ENCODE data around the gene HAUS3. TPM values are rescaled to one million over a fixed set of nuclear protein-coding genes. Genes with fewer than 3 reads are reported as not detected.

HAUS3 gene
- total RNA-seq, 2 experiments from 2014 or later: 143 to 148 TPM

- no peaks in the 10 kb centered on the region for H3K4me1 Mint-ChIP-seq (ENCODE audit: low read depth)
- H3K4me1 ChIP-seq (ENCODE audit: insufficient read depth, low read length): peaks cover 36% of the 10 kb centered on the region
- no peak for TF ChIP-seq CTCF (IDR thresholded peaks at IDR 0.05)
- no peaks in the 10 kb centered on the region for H3K27me3 Mint-ChIP-seq
- intact Hi-C loops (cut with DNase I, micrococcal nuclease): no loop called here
- ChIA-PET CTCF (no interaction called here), POLR2A (no interaction called here)
- no peak overlapping the region for H3K4me3 Mint-ChIP-seq
- no peak overlapping the region for H3K4me3 ChIP-seq (ENCODE audit: low read length)
- peaks cover 37% of the 10 kb centered on the region for H3K36me3 Mint-ChIP-seq (ENCODE audit: low read depth)
- H3K9me3 Mint-ChIP-seq: no peaks in the 10 kb centered on the region
- no peak for ATAC-seq (ENCODE audit: poor library complexity)
- no peak overlapping the region for H3K27ac ChIP-seq (ENCODE audit: low read depth in 1 of 2, low read length in 2 of 2)
- H3K27me3 ChIP-seq (ENCODE audit: control insufficient read depth in 1 of 2, insufficient read depth in 2 of 2, low read length in 2 of 2): no peaks in the 10 kb centered on the region
- no peak overlapping the region for H3K27ac Mint-ChIP-seq
- peak in 3 of 14 experiments; percentile 1 to 11 (median 5) for DNase-seq
- peaks cover 72% of the 10 kb centered on the region for H3K36me3 ChIP-seq (ENCODE audit: insufficient read depth, low read length)
- H3K9me3 ChIP-seq (ENCODE audit: control insufficient read depth in 1 of 2, insufficient read depth in 1 of 2, low read length in 2 of 2): no peaks in the 10 kb centered on the region
These were observed 13.7 kb upstream of the HAUS3 start for GRCh38 chr4:2255501-2256155.

- no peak for TF ChIP-seq CTCF (IDR thresholded peaks at IDR 0.05)
- no peaks in the 10 kb centered on the region for H3K9me3 ChIP-seq (ENCODE audit: control insufficient read depth in 1 of 2, insufficient read depth in 1 of 2, low read length in 2 of 2)
- H3K4me1 ChIP-seq (ENCODE audit: insufficient read depth, low read length): peaks cover 29% of the 10 kb centered on the region
- peak overlapping the region; percentile 31 for H3K27ac Mint-ChIP-seq
- no peaks in the 10 kb centered on the region for H3K27me3 Mint-ChIP-seq
- POLR2A ChIA-PET: interaction anchor here (0.7 kb wide), 1 partner anchor 1283 kb away, joined by 3 read pairs; no protein-coding TSS in a partner anchor
- H3K4me3 Mint-ChIP-seq: peak overlapping the region; percentile 64
- ATAC-seq (ENCODE audit: poor library complexity): no peak
- no peak overlapping the region for H3K4me3 ChIP-seq (ENCODE audit: low read length)
- H3K27me3 ChIP-seq (ENCODE audit: control insufficient read depth in 1 of 2, insufficient read depth in 2 of 2, low read length in 2 of 2): no peaks in the 10 kb centered on the region
- no peaks in the 10 kb centered on the region for H3K4me1 Mint-ChIP-seq (ENCODE audit: low read depth)
- H3K9me3 Mint-ChIP-seq: no peaks in the 10 kb centered on the region
- CTCF ChIA-PET: no interaction called here
- H3K27ac ChIP-seq (ENCODE audit: low read depth in 1 of 2, low read length in 2 of 2): no peak overlapping the region
- peaks cover 74% of the 10 kb centered on the region for H3K36me3 ChIP-seq (ENCODE audit: insufficient read depth, low read length)
- intact Hi-C loops (cut with DNase I, micrococcal nuclease): no loop called here
- peak in 3 of 14 experiments; percentile 1 to 12 (median 4) for DNase-seq
- H3K36me3 Mint-ChIP-seq (ENCODE audit: low read depth): peaks cover 37% of the 10 kb centered on the region
These were observed 13.0 kb upstream of the HAUS3 start for GRCh38 chr4:2254665-2255500.

- POLR2A ChIA-PET: no interaction called here
- no peaks in the 10 kb centered on the region for H3K9me3 Mint-ChIP-seq
- no peaks in the 10 kb centered on the region for H3K27me3 Mint-ChIP-seq
- H3K4me3 ChIP-seq (ENCODE audit: low read length): no peak overlapping the region
- H3K4me3 Mint-ChIP-seq: no peak overlapping the region
- no peaks in the 10 kb centered on the region for H3K27me3 ChIP-seq (ENCODE audit: control insufficient read depth in 1 of 2, insufficient read depth in 2 of 2, low read length in 2 of 2)
- DNase-seq (peak in 4 of 14 experiments; percentile 0 to 11 (median 2)), ATAC-seq (ENCODE audit: poor library complexity) (no peak)
- H3K36me3 Mint-ChIP-seq (ENCODE audit: low read depth): peaks cover 47% of the 10 kb centered on the region
- H3K9me3 ChIP-seq (ENCODE audit: control insufficient read depth in 1 of 2, insufficient read depth in 1 of 2, low read length in 2 of 2): no peaks in the 10 kb centered on the region
- no peaks in the 10 kb centered on the region for H3K4me1 Mint-ChIP-seq (ENCODE audit: low read depth)
- peaks cover 78% of the 10 kb centered on the region for H3K36me3 ChIP-seq (ENCODE audit: insufficient read depth, low read length)
- no peak for TF ChIP-seq CTCF (IDR thresholded peaks at IDR 0.05)
- H3K27ac ChIP-seq (ENCODE audit: low read depth in 1 of 2, low read length in 2 of 2): no peak overlapping the region
- CTCF ChIA-PET: no interaction called here
- peaks cover 14% of the 10 kb centered on the region for H3K4me1 ChIP-seq (ENCODE audit: insufficient read depth, low read length)
- intact Hi-C loops (cut with DNase I, micrococcal nuclease): no loop called here
- no peak overlapping the region for H3K27ac Mint-ChIP-seq
These were observed 11.5 kb upstream of the HAUS3 start for GRCh38 chr4:2253160-2254084.

All from CD4-positive, alpha-beta T cell (primary cell).